GM18520 (cell line): ENCODE results near the gene NRP1.

Experiments used
- ATAC-seq: cut with Tn5 transposase; IDR thresholded peaks from one replicate; pipeline ENCODE4 v1.9.1; 2021; ENCODE audit not compliant: unreplicated experiment

The NRP1 gene

DNA sequence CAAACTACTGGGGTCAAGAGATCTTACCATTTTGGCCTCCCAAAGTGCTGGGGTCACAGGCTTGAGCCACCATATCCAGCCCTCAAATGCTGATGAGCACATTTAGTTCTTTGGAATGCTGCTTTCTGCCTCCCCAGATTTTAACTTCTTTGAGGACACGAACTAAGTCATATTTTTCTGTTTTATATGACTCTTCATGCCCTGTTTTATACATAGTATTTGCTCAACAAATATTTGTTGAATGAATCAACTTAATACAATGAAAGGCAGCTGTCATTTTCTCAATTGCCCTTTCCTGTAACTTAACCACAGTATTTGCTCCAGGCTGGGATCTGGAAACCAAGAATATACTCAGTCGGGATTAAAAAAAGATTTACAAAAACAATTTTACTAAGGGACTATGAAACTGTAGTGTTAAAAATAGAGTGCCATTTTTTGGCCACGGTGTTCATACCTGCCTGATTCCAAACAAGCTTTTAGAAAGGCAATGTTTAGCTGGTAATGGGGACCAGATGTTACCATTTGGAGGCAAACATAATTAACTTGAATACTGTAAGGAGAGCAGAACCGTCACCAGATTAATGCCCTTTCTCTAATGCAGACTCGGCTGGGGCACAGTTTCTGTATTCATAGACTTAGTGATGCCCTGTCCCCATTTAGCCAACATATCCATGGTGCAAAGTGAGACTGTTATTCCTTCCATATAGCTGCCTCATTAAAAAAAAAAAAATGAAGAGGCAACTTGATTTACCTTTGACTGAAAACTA is 117.6 kb downstream of the NRP1 start:
- ATAC-seq: no peak

DNA sequence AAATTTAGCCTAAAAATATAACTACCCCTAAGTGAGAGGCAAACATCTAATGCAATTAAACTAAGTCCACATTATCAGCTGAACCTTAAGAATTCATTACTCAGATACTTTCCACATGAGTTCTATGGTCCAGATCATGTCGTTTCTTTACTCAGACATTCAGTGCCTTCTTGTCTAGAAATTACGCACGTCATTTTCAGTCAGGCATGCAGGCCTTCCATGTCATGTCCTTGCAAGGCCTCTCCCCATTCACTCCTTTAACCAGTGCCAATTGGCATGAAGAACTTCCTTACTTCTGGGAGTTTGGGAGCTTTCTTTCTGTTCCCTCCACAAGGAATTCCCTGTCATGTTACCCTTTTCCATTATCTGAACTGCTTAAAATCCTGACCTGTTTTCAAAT is 118.8 kb downstream of the NRP1 start:
- no peak for ATAC-seq

DNA sequence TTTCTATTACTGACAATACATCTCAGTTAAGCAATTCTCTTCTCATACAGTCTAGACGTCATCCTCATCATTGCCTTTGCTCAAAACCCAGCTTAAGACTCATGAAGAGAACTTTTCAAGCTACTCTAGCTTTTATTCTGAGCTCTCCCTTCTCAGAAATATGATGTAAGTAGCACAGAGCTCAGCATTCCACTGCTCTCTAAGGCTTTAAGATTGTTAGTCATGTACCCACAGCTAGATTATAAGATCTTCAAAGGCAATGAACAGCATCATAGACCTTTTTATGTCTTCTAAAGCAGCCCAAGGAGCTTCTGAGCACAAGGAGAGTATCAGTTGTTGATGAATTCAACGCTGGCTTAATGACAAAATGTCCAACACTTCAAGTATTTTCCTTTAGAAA is 119.3 kb downstream of the NRP1 start:
- ATAC-seq: no peak

DNA sequence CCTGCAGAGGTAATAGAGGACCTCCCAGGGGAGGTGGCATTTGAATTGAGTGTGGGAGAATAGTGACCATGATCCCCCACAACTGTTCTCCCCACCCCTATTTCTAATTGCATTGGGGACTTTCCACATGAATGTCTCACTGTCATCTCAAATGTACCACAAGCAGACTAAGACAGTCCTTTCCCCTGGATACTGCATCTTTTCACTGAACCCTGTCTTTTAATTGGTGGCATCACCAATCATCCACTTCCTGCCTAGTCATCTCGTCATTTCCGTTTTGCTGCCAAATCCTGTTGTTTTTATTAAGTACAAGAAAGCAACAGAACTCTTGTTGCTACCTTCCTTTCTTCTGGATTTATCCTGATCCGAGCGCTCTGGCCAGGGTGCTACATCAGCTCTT is 120.3 kb downstream of the NRP1 start:
- no peak for ATAC-seq

DNA sequence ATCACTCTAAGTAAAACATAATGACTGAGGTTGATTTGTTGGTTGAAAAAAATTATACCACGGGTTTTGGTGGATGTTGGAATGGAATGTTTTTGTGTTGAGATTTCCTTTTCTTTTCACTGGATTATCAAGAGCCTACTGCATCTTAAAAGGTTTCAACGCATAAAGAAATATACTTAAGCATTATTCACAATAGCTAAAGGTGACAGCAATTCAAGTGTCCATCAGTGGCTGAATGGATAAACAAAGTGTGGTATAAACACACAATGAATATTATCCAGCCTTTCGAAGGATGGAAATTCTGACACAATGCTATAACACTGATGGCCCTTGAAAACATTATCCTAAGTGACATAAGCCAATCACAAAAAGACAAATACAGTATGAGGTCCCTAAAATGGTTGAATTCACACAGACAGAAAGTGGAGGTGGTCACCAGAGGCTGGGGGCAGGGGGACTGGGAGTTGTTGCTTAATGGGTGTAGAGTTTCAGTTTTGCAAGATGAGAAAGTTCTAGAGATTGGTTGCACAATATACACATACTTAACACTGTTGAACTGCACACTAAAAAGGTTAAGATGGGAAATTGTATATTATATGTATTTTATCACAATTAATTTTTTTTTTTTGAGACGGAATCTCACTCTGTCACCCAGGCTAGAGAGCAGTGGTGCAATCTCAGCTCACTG is 122.3 kb downstream of the NRP1 start:
- no peak for ATAC-seq

DNA sequence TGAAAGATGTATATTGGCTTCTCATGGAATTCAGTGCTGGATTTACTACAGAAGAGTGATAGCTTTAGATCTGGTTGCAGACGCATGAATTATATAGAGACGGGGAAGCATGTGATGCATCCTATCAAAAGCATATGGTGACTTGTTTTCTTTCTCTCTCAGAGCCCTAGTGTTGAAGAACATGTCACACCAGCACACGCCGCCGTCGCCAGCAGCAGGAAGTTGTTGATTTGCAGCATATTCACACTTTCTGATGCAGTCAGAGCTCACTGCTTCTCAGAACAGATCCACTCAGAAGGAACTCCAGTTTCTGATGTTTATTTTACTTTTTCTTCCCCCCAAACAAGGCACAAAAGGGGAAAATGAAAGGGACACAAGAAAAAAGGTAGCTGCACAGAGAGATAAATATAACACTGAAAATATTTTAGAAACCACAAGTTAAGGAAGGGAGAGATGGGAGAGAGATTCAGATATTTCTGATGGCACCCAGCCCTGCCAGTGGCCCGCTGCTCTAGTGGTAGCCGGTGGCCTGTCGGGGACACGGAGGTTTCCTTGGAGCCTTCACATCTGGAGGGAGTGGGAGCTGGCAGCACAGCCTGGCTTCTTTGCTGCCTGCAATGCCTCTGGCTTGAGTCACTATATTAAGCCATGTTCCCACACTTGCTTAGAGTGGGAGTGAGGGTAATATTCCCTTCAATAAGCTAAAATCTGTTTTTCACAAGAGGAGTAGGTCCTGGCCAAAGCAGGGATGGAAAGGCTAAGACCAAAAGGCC is 123.2 kb downstream of the NRP1 start:
- no peak for ATAC-seq

DNA sequence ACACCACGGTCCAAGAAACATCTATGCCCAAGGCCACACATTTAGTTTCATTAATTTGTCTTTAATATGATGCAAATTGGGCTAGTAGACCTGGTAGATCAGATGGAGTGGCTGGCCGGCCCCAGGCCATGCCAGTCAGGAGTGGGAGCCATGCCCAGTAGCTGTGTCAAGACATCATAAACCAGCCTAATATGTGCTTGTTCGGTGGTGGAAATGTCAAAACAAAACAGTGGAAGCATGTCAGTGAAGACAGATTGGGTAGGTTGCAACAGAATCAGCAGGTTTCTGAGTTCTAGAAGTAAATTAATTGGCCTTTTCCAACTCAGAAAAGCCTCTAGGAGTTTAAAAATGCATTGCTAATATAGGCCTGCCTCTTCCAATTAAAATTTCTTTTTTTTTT is 124.7 kb downstream of the NRP1 start:
- no peak for ATAC-seq

DNA sequence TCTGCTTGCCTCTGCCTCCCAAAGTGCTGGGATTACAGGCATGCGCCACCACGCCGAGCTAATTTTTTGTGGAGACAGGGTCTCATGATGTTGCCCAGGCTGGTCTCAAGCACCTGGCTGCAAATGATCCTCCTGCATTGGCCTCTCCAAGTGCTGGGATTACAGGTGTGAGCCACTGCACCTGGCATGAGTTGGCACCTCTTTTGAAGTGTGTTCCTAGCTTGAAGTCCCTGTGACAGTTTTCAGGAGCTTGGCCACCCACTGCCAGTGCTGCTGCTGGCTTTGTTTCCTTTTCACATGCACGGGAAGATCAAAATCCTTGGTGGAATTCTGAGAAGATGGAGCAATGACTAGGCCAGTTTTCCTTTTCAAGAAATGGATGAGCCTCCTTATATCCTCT is 126.3 kb downstream of the NRP1 start:
- no peak for ATAC-seq

DNA sequence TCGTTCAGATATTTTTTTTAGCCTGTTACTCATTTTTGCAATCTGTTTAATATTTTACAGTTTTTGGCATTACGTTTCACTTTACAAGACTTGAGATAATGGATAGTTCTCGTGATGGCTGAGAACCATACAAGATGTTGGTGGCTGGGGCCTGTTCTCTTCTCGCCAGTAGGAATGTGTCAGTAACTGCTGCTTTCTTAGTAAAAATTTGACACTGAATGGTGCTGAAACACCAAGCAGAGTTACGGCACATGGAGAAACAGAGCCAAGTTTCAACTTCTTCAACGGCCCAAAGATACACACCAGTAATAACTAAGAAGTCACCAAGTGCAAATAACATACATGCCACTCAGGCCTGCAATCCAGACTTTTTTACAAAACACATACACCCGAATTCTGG is 130.4 kb downstream of the NRP1 start:
- ATAC-seq: no peak

DNA sequence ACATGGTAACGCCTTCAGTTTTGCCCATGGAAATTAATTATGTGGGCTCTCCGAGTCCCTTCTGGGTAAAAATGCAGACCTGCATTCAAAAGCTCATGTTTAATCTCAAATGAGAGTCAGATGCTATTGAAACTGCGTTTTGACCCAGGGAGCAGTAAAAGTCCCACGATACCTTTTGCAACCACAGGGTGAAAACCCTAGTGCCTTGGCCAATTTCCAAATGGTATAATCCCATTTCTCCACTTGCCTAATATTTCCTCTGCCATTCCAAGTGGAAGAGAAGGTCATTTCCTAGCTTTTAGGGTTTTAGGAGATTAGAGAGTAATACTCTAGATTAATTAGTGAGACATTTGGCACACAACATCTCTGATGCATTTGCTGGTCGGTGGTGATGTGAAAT is 132.5 kb downstream of the NRP1 start:
- ATAC-seq: no peak

DNA sequence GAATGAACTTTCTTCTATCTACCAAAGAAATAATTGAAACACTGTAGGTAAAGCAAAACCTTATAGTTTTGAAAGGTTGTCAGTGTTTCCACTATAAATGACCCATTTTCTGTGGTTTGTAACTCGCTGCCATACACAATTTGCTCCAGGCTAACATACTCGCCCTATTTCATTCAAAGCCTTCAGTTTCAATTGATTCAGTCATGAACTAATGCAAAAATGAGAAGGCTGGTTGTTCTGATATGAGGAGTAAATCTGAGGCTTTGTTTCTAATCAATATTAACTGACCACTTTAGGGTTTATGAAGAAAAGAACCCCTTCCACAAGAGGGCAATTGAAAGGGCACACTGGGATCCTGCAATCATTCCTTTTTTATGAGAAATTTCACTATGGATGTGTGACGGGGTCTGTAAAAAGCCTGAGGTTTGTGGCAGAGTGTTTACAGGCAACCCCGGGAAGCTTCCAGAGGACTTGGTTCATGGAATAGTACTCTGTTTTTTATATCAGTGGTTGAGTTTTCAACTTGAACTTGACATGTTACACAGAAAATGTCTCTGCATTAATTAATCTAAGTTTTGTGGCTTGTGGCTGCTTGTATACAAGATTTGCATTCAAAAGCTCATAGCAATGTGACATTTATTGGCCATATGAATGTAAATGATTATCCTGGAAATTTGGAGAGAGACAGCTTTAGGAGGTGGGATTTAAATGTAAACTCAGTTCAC is 133.2 kb downstream of the NRP1 start:
- no peak for ATAC-seq

DNA sequence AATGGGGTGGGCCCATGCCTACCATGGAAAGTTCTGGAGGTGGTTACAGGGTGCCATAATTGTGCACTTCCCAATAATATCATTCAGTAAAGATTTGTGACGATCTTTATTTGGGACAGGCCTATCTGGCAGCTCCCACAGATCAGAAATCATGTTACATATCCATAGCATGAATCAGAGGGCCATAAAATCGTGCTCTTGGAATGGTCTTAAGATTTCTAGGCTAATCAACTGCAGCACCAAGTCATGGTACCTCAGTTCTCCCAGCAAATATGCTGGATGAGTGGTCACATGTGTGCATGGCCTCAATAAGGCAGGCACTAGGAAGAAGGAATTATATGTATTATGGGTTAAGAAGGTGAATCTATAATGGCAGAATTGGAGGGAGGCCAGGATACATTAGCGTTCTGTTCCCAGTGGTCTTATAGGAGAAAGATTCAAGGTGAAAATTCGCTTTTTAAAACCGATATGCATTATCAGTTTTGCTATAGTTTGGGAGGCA is 134.7 kb downstream of the NRP1 start:
- ATAC-seq: no peak

DNA sequence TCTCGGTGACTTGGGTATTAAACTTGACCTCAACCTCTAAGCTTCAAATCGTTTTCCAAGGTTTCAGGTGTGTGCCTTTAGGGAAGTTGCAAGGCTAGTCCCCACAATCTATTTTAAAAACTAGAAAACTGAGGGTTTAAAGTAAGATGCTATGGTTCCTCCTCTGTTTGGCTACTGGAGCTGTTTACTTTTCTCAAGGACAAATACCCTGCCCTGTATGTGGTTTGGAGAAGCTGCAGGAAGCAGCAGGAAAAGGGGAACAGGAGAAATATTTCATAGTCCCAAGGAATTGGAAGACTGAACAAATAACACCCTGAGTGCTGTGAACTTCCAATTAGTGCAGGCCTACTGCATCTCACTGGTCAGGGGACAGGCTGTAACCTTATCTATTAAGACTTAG is 135.9 kb downstream of the NRP1 start:
- no peak for ATAC-seq

DNA sequence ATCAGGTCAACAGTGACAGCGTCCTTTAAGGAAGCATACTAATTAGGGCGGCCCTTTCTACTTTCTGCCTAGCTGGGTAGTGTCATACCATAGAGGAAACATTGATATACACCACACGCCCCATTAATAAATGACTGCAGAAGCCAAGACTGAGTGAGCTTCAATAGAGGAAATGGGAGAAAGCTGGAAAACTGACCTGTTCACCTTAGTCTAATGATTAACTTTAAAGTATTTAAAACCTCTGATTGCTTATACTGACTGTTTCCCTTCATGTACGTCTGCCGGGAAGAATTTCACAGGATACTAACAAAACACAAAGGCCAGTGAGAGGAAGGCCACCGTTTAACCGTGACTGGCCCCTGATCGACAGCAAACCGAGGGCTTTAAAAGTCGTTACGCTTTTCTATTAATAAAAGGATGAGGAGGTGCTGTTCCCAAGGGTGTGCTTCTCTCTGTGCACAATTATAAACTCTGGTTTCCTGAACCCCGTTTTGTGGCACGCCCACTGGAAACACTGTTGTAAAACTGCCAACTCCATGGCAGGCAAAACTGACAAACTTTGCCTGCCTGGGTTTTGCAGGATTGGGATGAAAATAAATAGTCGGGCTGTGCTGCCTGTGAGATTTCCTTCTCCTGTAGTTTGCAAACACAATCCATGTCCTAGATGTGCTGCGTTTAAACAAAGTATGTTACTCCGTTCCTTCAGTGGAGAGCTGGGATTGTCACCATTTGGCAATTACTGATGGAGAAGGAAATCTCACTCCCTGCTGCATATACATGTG is 137.6 kb downstream of the NRP1 start:
- ATAC-seq: no peak

DNA sequence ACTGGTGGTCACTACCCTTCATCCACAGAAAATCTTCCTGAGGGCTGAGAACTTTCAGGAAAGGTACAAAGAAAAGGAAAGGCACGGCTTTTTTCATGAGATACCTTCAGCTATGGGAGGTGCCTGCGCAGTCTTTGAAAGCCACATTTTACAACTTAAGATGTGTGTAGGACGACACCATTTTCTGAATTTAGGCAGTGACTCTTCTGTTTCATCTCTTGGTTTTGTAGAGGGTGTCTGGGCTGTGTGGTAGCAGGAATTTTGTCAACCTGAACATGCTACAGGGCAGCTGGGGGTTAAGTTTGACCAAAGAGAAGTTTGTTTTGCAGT is 138.1 kb downstream of the NRP1 start:
- ATAC-seq: no peak

DNA sequence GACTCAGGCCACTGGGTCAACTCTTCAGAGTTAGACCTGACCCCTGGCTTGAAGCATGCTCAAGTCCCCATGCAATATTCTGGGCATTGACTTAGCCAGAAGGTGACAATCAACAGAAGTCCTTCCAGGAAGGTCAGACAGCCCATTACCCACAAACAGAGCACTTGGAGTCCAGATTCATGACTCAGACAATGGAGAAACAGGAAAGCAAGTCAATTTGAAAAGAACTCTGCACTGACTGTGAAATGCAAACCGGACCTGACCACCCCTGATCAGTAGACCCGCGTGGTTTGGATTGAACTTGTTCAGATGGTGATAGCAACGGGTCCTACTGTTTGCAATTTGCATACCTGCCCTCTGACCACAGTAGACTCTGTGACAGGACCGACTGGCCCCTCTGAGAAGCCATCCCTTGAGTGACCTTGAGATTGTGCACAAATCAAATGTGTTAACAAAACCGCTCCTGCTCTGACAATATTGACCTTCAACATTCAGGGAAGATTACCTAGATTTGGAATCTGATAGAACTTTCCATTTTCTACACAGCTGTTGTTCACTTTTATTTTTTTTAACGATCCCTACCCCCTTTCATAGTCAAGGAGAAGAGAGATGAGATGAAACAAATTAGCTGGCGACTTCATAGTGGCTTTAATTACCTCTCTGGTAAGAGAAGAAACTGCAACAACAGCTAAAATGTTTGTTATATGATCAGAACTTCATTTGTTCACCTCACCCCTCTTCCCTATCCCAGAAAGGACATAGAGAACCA is 138.7 kb downstream of the NRP1 start:
- ATAC-seq: no peak

DNA sequence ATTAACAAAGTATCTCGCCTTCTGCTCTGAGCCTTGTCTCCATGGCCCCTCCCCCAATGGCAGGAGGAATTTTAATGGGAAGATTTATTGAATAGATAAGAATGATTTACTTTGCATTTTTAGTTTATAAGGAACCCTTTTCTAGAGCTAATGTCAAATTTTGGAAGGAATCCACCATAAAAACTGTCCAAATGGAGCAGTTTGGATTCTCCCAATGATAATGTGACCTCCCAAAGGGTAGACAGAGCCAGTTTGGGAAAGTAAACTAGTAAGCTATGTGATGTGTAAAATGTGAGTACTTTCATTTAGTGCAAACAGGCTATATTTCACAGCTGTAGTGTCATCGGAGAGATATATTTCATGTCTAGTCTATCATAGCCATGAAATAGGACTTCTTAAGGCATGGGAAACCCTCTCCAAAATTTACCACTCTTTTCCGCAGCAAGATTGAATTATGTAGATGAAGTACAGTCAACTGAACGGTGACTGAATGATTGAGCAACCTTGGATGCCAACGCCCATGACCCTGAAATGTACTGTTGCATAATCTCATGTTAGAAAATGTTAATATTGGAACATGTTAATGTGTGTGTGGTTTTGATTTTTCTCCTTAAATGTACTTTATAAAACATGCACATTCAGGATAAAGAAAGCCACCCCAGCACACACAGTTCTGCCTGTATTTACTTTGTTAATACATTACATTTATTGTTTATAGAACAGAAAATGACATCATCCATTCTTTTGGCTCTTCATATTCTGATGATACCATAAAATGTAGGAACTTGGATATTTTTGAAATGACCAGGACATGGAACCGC is 140.6 kb downstream of the NRP1 start:
- no peak for ATAC-seq

DNA sequence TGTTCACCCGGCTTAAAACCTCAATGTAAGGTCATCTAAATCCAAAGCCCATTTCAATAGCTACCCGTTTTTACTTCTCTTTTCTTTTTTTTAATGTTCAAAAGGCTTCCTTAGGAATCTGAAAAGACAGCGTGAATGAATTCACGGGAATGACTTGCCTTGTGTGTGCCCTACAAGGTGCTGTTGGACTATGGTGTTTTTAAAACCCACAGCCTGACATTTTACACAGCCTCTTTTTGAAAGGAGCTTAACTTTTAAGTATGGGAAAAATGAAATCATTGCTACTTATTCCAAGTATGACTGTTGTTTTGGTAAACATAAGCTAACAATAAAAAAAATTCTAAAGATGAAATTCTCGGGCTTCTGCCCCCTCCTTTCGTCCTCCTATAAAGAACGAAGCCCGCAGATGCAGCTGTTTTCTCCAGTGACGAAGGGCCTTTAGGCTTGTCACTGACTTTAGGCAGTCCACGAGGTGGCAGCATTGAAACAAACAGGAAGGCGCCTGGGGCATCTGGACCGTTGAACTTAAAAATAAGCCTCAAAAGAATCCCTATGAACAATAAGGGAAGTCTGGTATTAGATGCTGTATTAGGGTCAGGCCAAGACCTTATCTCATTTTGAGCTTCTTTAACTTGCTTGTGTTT is 141.3 kb downstream of the NRP1 start:
- peak; percentile 75 for ATAC-seq
